A549 (cell line): ENCODE results near the gene GSTO1.

Experiments used
- EP300 ChIP-seq, 2 experiments: fragments of >200 bp; sonication (Bioruptor Twin); formaldehyde crosslinking; IDR thresholded peaks; 2 replicates in 1 of 2; 3 replicates in 1 of 2; pipeline ENCODE4 v1.6.1; 2016 to 2017
- MAFK ChIP-seq: fragments of 450-650 bp; IDR thresholded peaks from 2 replicates; pipeline ENCODE4 v1.6.1; 2014; ENCODE audit not compliant: partially characterized antibody
- POLR2A ChIP-seq: IDR thresholded peaks from 2 replicates; pipeline ENCODE4 v1.6.1; 2012; ENCODE audit warnings: mild to moderate bottlenecking, low read length
- RAD21 ChIP-seq, 2 experiments: fragments of >200 bp in 1 of 2; sonication (Bioruptor Twin) in 1 of 2; formaldehyde crosslinking in 1 of 2; IDR thresholded peaks in 1 of 2; conservative IDR thresholded peaks in 1 of 2; 2 replicates in 1 of 2; 3 replicates in 1 of 2; pipeline ENCODE4 v1.6.1; 2012 to 2018; ENCODE audit warnings: inconsistent platforms in 1 of 2
- RARB ChIP-seq: fragments of 250-450 bp; sonication (Bioruptor Pico); IDR thresholded peaks from 2 replicates; pipeline ENCODE4 v1.8.0; 2021; ENCODE audit warnings: mild to moderate bottlenecking, moderate library complexity
- RFX5 ChIP-seq: fragments of 450-650 bp; IDR thresholded peaks from 2 replicates; pipeline ENCODE4 v1.7.1; 2014; ENCODE audit warnings: antibody characterized with exemption, mild to moderate bottlenecking, moderate library complexity
- TP53 ChIP-seq: fragments of 250-450 bp; sonication (Bioruptor Pico); IDR thresholded peaks from 2 replicates; pipeline ENCODE4 v1.5.0; 2021; ENCODE audit warnings: mild to moderate bottlenecking, moderate library complexity
- TF ChIP-seq, protein P1 (sequence below): fragments of >200 bp; sonication (Bioruptor Twin); formaldehyde crosslinking; IDR thresholded peaks from 3 replicates; pipeline ENCODE4 v1.5.1; 2016
- TF ChIP-seq, protein P2 (sequence below): fragments of 250-450 bp; sonication (Bioruptor Pico); IDR thresholded peaks from 2 replicates; pipeline ENCODE4 v1.5.0; 2021; ENCODE audit warnings: mild to moderate bottlenecking, moderate library complexity, borderline replicate concordance

DNA sequence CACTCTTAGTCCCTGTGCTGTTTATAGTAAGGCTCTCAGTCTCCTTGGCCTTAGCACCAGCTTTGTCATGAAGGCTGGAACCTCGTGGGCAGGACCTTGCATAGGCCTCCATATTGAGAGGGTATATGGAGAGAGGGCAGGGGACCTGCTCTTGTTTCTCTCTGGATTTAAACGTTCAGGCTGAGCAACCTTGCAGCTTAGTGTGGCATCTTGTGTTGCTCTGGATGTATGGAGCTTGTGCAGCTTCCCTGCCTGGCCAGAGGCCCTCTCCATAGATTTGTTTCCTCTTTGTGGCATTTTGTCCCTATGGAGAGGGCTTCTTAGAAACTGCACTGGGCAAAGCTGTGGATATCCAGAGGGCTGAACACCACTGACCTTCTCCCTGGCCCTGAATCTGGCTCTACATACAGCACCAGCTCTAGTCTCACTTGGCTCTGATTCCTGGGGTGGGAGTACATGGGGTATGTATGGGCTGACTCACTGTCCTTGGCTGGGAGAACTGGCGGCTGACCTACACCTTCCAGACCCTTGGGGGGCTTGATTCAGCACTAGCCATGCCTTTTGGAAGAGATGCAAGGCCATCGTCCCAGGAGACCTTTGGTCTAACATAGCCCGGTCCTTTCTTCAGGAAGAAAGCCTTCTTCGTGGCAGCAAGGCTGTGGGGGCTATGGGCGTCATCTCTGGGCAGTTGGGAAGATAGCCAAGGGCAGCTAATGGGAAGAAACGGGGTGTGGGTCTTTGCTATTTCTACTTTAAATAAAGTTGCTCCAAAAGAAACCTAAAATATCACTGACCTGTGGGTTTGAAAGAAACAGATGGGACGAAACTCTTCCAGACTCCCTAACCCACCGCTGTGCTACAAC, 53.1 kb downstream of the GSTO1 start:
- TF ChIP-seq, protein P1, sequence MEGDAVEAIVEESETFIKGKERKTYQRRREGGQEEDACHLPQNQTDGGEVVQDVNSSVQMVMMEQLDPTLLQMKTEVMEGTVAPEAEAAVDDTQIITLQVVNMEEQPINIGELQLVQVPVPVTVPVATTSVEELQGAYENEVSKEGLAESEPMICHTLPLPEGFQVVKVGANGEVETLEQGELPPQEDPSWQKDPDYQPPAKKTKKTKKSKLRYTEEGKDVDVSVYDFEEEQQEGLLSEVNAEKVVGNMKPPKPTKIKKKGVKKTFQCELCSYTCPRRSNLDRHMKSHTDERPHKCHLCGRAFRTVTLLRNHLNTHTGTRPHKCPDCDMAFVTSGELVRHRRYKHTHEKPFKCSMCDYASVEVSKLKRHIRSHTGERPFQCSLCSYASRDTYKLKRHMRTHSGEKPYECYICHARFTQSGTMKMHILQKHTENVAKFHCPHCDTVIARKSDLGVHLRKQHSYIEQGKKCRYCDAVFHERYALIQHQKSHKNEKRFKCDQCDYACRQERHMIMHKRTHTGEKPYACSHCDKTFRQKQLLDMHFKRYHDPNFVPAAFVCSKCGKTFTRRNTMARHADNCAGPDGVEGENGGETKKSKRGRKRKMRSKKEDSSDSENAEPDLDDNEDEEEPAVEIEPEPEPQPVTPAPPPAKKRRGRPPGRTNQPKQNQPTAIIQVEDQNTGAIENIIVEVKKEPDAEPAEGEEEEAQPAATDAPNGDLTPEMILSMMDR: no peak
- TF ChIP-seq TP53 (CRISPR knock-in tag) (no peak), POLR2A (no peak), RAD21 (conservative IDR thresholded peaks at IDR 0.05 in 1 of 2, IDR thresholded peaks at IDR 0.05 in 1 of 2) (no peak), RFX5 (no peak), EP300 (IDR thresholded peaks at IDR 0.05) (no peak), MAFK (no peak), RARB (CRISPR knock-in tag) (no peak)
- TF ChIP-seq, protein P2, sequence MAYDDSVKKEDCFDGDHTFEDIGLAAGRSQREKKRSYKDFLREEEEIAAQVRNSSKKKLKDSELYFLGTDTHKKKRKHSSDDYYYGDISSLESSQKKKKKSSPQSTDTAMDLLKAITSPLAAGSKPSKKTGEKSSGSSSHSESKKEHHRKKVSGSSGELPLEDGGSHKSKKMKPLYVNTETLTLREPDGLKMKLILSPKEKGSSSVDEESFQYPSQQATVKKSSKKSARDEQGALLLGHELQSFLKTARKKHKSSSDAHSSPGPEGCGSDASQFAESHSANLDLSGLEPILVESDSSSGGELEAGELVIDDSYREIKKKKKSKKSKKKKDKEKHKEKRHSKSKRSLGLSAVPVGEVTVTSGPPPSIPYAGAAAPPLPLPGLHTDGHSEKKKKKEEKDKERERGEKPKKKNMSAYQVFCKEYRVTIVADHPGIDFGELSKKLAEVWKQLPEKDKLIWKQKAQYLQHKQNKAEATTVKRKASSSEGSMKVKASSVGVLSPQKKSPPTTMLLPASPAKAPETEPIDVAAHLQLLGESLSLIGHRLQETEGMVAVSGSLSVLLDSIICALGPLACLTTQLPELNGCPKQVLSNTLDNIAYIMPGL: no peak
